ENCODE results near the gene FOXB2. TPM values are rescaled to one million over a fixed set of nuclear protein-coding genes. Genes with fewer than 3 reads are reported as not detected.

FOXB2 gene
- total and polyA plus RNA-seq, 2 of the 13 experiments (the other 11 are each of a cell fraction or from before 2014, with no cell fraction given), result not detected

DNA sequence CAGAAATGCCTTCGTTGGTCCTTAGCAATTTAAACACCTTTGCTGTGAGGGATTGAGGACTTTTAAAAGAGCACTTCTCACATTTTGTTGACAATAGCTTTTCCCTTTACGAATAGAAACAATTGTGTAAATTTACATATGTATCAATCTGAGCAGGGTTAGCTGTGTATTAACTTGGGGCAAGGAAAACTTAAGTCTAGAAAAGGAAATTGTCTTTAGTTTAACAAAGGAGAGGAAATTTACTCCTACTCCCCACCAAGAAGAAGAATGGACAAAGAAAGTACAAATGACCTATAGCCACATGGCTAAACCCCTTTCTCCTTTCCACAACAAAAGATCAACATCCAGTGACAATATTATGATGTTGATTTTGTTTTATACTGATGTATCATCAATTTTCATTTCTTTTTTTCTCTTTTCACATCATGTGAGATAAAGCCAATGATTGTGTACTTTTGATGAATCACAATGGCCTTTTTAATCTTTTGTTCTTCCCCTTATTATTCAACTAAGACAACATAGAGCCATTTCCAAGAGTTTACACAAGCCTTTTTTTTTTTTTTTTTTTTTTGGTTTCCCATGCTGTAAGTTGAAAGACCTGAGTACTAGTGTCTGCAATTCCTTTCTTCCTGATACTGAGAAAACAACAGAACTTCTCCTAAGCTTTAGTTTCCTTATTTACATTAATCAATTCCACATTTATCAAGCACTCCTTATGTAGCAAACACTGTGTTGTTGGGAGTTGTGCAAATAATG, 19.0 kb downstream of the FOXB2 start:
- Histone ChIP-seq H3K4me2 (ENCODE audit: low read depth, low read length) (no peak overlapping the region), H3K4me3 (replicated peaks in 1 of 3; ENCODE audit: insufficient read depth in 1 of 3, low read depth in 2 of 3, low read length in 3 of 3) (no peak overlapping the region), H3K36me3 (replicated peaks in 1 of 2; ENCODE audit: control insufficient read depth in 1 of 2, insufficient read depth in 2 of 2, low read length in 2 of 2) (no peaks in the 10 kb centered on the region), H3K27me3 (ENCODE audit: control insufficient read depth in 1 of 2, insufficient read depth in 2 of 2, low read length in 2 of 2) (no peaks in the 10 kb centered on the region), H3K79me2 (ENCODE audit: insufficient read depth, low read length) (no peaks in the 10 kb centered on the region), H3K9me3 (ENCODE audit: low read length) (no peaks in the 10 kb centered on the region), H2AFZ (ENCODE audit: low read length) (no peak overlapping the region), H3K9ac (ENCODE audit: insufficient read depth, low read depth, low read length) (no peak overlapping the region), H3K4me1 (ENCODE audit: insufficient read depth, low read length) (no peaks in the 10 kb centered on the region), H4K20me1 (ENCODE audit: insufficient read depth, low read length) (no peaks in the 10 kb centered on the region), H3K27ac (ENCODE audit: extremely low read length, insufficient read depth, low read length) (no peak overlapping the region)
- ChIA-PET CTCF (ENCODE audit: low intra/inter-chr PET ratio, low total read pairs) (no interaction called here), POLR2A (no interaction called here)
- 0% methylated on average over 2 of the region's 2 CpGs for WGBS (ENCODE audit: low lambda C conversion rate)
- FAIRE-seq (no peak), DNase-seq (ENCODE audit: low spot score) (no peak), ATAC-seq (no peak)
- TF ChIP-seq ZNF768 (CRISPR knock-in tag; IDR thresholded peaks at IDR 0.05) (no peak), ZNF710 (CRISPR knock-in tag; IDR thresholded peaks at IDR 0.05; ENCODE audit: borderline replicate concordance) (no peak), ZNF570 (CRISPR knock-in tag; IDR thresholded peaks at IDR 0.05; ENCODE audit: borderline replicate concordance) (no peak), NR2F1 (CRISPR knock-in tag; IDR thresholded peaks at IDR 0.05) (no peak), SIX4 (CRISPR knock-in tag; IDR thresholded peaks at IDR 0.05) (no peak), CHCHD3 (CRISPR knock-in tag; IDR thresholded peaks at IDR 0.05) (no peak)
- TF ChIP-seq, protein P1, sequence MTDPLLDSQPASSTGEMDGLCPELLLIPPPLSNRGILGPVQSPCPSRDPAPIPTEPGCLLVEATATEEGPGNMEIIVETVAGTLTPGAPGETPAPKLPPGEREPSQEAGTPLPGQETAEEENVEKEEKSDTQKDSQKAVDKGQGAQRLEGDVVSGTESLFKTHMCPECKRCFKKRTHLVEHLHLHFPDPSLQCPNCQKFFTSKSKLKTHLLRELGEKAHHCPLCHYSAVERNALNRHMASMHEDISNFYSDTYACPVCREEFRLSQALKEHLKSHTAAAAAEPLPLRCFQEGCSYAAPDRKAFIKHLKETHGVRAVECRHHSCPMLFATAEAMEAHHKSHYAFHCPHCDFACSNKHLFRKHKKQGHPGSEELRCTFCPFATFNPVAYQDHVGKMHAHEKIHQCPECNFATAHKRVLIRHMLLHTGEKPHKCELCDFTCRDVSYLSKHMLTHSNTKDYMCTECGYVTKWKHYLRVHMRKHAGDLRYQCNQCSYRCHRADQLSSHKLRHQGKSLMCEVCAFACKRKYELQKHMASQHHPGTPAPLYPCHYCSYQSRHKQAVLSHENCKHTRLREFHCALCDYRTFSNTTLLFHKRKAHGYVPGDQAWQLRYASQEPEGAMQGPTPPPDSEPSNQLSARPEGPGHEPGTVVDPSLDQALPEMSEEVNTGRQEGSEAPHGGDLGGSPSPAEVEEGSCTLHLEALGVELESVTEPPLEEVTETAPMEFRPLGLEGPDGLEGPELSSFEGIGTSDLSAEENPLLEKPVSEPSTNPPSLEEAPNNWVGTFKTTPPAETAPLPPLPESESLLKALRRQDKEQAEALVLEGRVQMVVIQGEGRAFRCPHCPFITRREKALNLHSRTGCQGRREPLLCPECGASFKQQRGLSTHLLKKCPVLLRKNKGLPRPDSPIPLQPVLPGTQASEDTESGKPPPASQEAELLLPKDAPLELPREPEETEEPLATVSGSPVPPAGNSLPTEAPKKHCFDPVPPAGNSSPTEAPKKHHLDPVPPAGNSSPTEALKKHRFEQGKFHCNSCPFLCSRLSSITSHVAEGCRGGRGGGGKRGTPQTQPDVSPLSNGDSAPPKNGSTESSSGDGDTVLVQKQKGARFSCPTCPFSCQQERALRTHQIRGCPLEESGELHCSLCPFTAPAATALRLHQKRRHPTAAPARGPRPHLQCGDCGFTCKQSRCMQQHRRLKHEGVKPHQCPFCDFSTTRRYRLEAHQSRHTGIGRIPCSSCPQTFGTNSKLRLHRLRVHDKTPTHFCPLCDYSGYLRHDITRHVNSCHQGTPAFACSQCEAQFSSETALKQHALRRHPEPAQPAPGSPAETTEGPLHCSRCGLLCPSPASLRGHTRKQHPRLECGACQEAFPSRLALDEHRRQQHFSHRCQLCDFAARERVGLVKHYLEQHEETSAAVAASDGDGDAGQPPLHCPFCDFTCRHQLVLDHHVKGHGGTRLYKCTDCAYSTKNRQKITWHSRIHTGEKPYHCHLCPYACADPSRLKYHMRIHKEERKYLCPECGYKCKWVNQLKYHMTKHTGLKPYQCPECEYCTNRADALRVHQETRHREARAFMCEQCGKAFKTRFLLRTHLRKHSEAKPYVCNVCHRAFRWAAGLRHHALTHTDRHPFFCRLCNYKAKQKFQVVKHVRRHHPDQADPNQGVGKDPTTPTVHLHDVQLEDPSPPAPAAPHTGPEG (CRISPR knock-in tag; IDR thresholded peaks at IDR 0.05), result no peak
- no TSS peak for BruUV-seq (replicated peaks)
- intact Hi-C loops (cut with micrococcal nuclease; ENCODE audit: unreplicated experiment), result no loop called here
- in situ Hi-C loops (cut with HindIII; ENCODE audit: extremely low pct_ligation_motif_present, low pct_unique_long_range_greater_than_20kb), result no loop called here
